GM12878 (cell line): ENCODE measurements around the gene GNG10. TPM values are rescaled to one million over a fixed set of nuclear protein-coding genes. Genes with fewer than 3 reads are reported as not detected.

Source experiments
- ATAC-seq: fragments of 200-7000 bp; cut with Tn5 transposase; 3 replicates; pipeline ENCODE4 v1.9.1; 2020; ENCODE audit warnings: mild to moderate bottlenecking, moderate library complexity
- BruUV-seq: library from RNA; stranded (reverse); fragments of 400-500 nt; replicated peaks from 2 replicates; lab custom pipeline; 2021; lab: Mats Ljungman, UMichigan
- CTCF ChIA-PET: fragments of 300-600 bp; sonication (Branson Sonifier 250); formaldehyde crosslinking; extraction: SDS; loops from one replicate; lab custom pipeline; 2021; ENCODE audit warnings: inconsistent platforms; lab: Yijun Ruan, JAX
- POLR2A ChIA-PET: fragments of 350-600 bp; formaldehyde crosslinking; extraction: SDS; loops from one replicate; lab custom pipeline; 2021; ENCODE audit warnings: inconsistent platforms; lab: Charles Lee
- RAD21 ChIA-PET: fragments of 300-600 bp; sonication (Branson Sonifier 250); formaldehyde crosslinking; loops from one replicate; lab custom pipeline; 2023; ENCODE audit warnings: antibody characterized with exemption; ENCODE audit not compliant: unreplicated experiment; lab: Charles Lee
- SMC1A ChIA-PET: fragments of 300-600 bp; sonication (Branson Sonifier 250); formaldehyde crosslinking; loops from one replicate; lab custom pipeline; 2023; ENCODE audit not compliant: unreplicated experiment, uncharacterized antibody; lab: Charles Lee
- DNase-seq: peaks from one replicate; pipeline ENCODE4 v3.0.0-alpha.2; 2011; ENCODE audit warnings: low read depth, low spot score
- FAIRE-seq: peaks from 3 replicates; lab custom pipeline; 2011; peaks lifted over from hg19 to GRCh38; lab: Jason Lieb, UNC
- H2AFZ ChIP-seq: 2 replicates; pipeline ENCODE4 v1.6.0; 2011; ENCODE audit warnings: low read depth, low read length, control low read depth; ENCODE audit not compliant: control insufficient read depth
- H3K27ac ChIP-seq: 2 replicates; pipeline ENCODE4 v1.5.1; 2011; ENCODE audit warnings: control low read depth; ENCODE audit not compliant: control insufficient read depth, insufficient read depth
- H3K27me3 ChIP-seq, 2 experiments: replicated peaks in 1 of 2; 2 replicates each; pipeline versions ENCODE4 v1.6.0 to v1.6.1; 2011; ENCODE audit warnings: low read length in 1 of 2; ENCODE audit not compliant: control insufficient read depth in 2 of 2, insufficient read depth in 2 of 2
- H3K36me3 ChIP-seq, 2 experiments: 2 replicates each; pipeline ENCODE4 v1.5.1; 2011; ENCODE audit warnings: low read length in 1 of 2; ENCODE audit not compliant: control insufficient read depth in 2 of 2, insufficient read depth in 2 of 2
- H3K4me1 ChIP-seq: 2 replicates; pipeline ENCODE4 v1.6.1; 2011; ENCODE audit warnings: mild to moderate bottlenecking, low read length, moderate library complexity, mixed read lengths; ENCODE audit not compliant: control insufficient read depth, insufficient read depth
- H3K4me2 ChIP-seq: 2 replicates; pipeline ENCODE4 v1.6.0; 2011; ENCODE audit warnings: control low read depth; ENCODE audit not compliant: control insufficient read depth, insufficient read depth
- H3K4me3 ChIP-seq: fragments of 200-600 bp; sonication (generic); 2 replicates; pipeline ENCODE4 v1.5.1; 2016
- H3K79me2 ChIP-seq: 2 replicates; pipeline ENCODE4 v1.6.0; 2011; ENCODE audit warnings: low read length; ENCODE audit not compliant: control insufficient read depth, insufficient read depth
- H3K9ac ChIP-seq: 2 replicates; pipeline ENCODE4 v1.8.0; 2011; ENCODE audit warnings: low read length, control low read depth, mixed read lengths; ENCODE audit not compliant: control insufficient read depth, insufficient read depth
- H3K9me3 ChIP-seq: replicated peaks from 3 replicates; pipeline ENCODE4 v1.5.1; 2011; ENCODE audit warnings: mild to moderate bottlenecking, low read length; ENCODE audit not compliant: control insufficient read depth, insufficient read depth
- H4K20me1 ChIP-seq: 2 replicates; pipeline ENCODE4 v1.6.0; 2011; ENCODE audit not compliant: control insufficient read depth, insufficient read depth
- ASH2L ChIP-seq: fragments of 300-600, 200-600 bp; sonication (generic); IDR thresholded peaks from 2 replicates; pipeline ENCODE4 v1.6.1; 2017; ENCODE audit warnings: low read depth, mild to moderate bottlenecking, borderline replicate concordance
- ATF7 ChIP-seq: fragments of 450-650 bp; IDR thresholded peaks from 2 replicates; pipeline ENCODE4 v1.6.1; 2016; ENCODE audit warnings: low read depth, mild to moderate bottlenecking
- CHD2 ChIP-seq: IDR thresholded peaks from 2 replicates; pipeline ENCODE4 v1.6.1; 2011; ENCODE audit warnings: low read depth, low read length, improper control_type of control experiment, borderline replicate concordance
- HDAC6 ChIP-seq: fragments of 200-600 bp; sonication (generic); IDR thresholded peaks from one replicate; pipeline ENCODE4 v1.8.0; 2017; ENCODE audit warnings: antibody characterized with exemption; ENCODE audit not compliant: unreplicated experiment
- IRF4 ChIP-seq: IDR thresholded peaks from 2 replicates; pipeline ENCODE4 v1.6.1; 2011; ENCODE audit warnings: low read depth, low read length
- NR2C1 ChIP-seq: fragments of 450-650 bp; IDR thresholded peaks from 2 replicates; pipeline ENCODE4 v1.6.1; 2017; ENCODE audit warnings: antibody characterized with exemption, mild to moderate bottlenecking, moderate library complexity
- PAX5 ChIP-seq: IDR thresholded peaks from 2 replicates; pipeline ENCODE4 v1.6.1; 2011; ENCODE audit warnings: low read depth, low read length, borderline replicate concordance
- POU2F2 ChIP-seq: IDR thresholded peaks from 3 replicates; pipeline ENCODE4 v1.6.1; 2011; ENCODE audit warnings: low read depth, mild to moderate bottlenecking, low read length, borderline replicate concordance
- RAD51 ChIP-seq: fragments of 450-650 bp; IDR thresholded peaks from 2 replicates; pipeline ENCODE4 v1.6.1; 2016; ENCODE audit warnings: moderate library complexity, mild to moderate bottlenecking, inconsistent platforms
- RCOR1 ChIP-seq: conservative IDR thresholded peaks from 2 replicates; pipeline ENCODE4 v1.6.1; 2012; ENCODE audit warnings: low read depth, low read length, improper control_type of control experiment
- SP1 ChIP-seq: IDR thresholded peaks from one replicate; pipeline ENCODE4 v1.6.1; 2011; ENCODE audit warnings: low read depth, low read length
- SUPT20H ChIP-seq: IDR thresholded peaks from 2 replicates; pipeline ENCODE4 v1.6.1; 2011; ENCODE audit warnings: low read depth, mild to moderate bottlenecking, low read length, moderate library complexity, borderline replicate concordance; ENCODE audit not compliant: control insufficient read depth
- WGBS: methylation state at CpG from one replicate; pipeline ENCODE4 v1.1.6; 2016; ENCODE audit warnings: low lambda C conversion rate; ENCODE audit not compliant: insufficient replicate concordance, insufficient coverage; ENCODE audit errors: missing lambda C conversion rate; 5-methylcytosine and 5-hydroxymethylcytosine counted together
- in situ Hi-C: fragments of 300-500 bp; cut with MboI; formaldehyde crosslinking; loops from 9 replicates; pipeline ENCODE4 v1.14.3; 2018; ENCODE audit warnings: mixed read lengths
- intact Hi-C: fragments of 100-400 bp; cut with micrococcal nuclease; formaldehyde crosslinking; loops from one replicate; pipeline ENCODE4 v1.14.2; 2022; ENCODE audit not compliant: unreplicated experiment
- polyA plus RNA-seq, 11 experiments: library from polyadenylated mRNA; depleted of rRNA in 4 of 11; unstranded in 6 of 11; stranded (reverse) in 5 of 11; fragments of >200 nt; fragmentation: Nextera tagmentation in 4 of 11; fragmentation: Illumina TruSeq in 1 of 11; extraction: Ambion mirVana in 4 of 11; extraction: Trizol in 1 of 11; gene quantifications; 1 replicate in 1 of 11; 2 replicates in 10 of 11; pipeline versions ENCODE4 v1.2.1 to v1.2.3, GENCODE V29; 2011 to 2016; ENCODE audit warnings: inconsistent platforms in 2 of 11, missing spikeins in 2 of 11, low read depth in 1 of 11
- total RNA-seq, 4 experiments: library from RNA; depleted of rRNA in 3 of 4; stranded (reverse); fragments of >200 nt in 3 of 4; fragmentation: Illumina TruSeq in 1 of 4; extraction: Trizol in 1 of 4; gene quantifications; 2 replicates each; pipeline versions ENCODE4 v1.2.1 to v1.2.3, GENCODE V29; 2013 to 2021
- TF ChIP-seq, protein P1 (sequence below): fragments of 450-650 bp; formaldehyde crosslinking; IDR thresholded peaks from 2 replicates; pipeline ENCODE4 v1.5.0; 2022; ENCODE audit warnings: mild to moderate bottlenecking, missing genetic modification characterization

GNG10 gene
- total and polyA plus RNA-seq, 10 of the 15 experiments (the other 5 are each of a cell fraction or from before 2014, with no cell fraction given): 12.0 to 28.2 (median 22.7) TPM

DNA sequence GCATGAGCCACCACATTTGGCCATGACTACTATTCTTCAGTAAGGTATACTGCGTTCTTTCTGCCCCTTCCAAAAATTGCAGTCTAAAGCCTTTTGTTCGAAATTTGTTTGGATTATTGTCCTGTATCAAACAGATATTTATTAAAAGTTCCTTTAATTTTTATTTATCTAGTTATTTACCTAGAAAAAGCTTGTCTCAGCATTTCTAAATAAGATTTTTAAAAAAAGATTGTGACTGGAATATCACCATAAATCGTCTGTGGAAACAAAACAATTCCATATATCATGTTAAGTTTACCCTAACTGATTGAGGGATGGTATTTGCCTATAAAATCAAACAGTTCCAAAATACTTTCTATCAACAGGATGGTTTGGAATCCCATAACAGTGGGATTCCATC lies 14.7 kb downstream of the GNG10 start:
- H3K4me3 ChIP-seq: no peak overlapping the region
- no peaks in the 10 kb centered on the region for H3K9me3 ChIP-seq
- H3K36me3 ChIP-seq: no peaks in the 10 kb centered on the region
- H3K4me2 ChIP-seq: no peak overlapping the region
- ATAC-seq: no peak
- 96% methylated on average over 3 of the region's 3 CpGs for WGBS
- H3K27ac ChIP-seq: no peak overlapping the region
- in situ Hi-C loops: no loop called here
- H3K79me2 ChIP-seq: no peaks in the 10 kb centered on the region
- H3K9ac ChIP-seq: no peak overlapping the region
- RAD21 ChIA-PET: no interaction called here
- SMC1A ChIA-PET: interaction anchor here (1.0 to 1.4 kb wide), 2 partner anchors 55 to 219 kb away, joined by 3 to 4 read pairs; no protein-coding TSS in a partner anchor
- no peak overlapping the region for H2AFZ ChIP-seq
- CTCF ChIA-PET: interaction anchor here (0.7 kb wide), 1 partner anchor 25 kb away, joined by 4 read pairs; no protein-coding TSS in a partner anchor
- no peaks in the 10 kb centered on the region for H4K20me1 ChIP-seq
- intact Hi-C loops: no loop called here
- POLR2A ChIA-PET: no interaction called here
- H3K4me1 ChIP-seq: no peaks in the 10 kb centered on the region
- no peak for FAIRE-seq
- no peaks in the 10 kb centered on the region for H3K27me3 ChIP-seq
- no peak for DNase-seq
- BruUV-seq: no TSS peak
- TF ChIP-seq RAD51: no peak
- TF ChIP-seq ASH2L: no peak
- no peak for TF ChIP-seq SP1
- no peak for TF ChIP-seq PAX5
- no peak for TF ChIP-seq HDAC6
- no peak for TF ChIP-seq RCOR1
- no peak for TF ChIP-seq IRF4
- no peak for TF ChIP-seq POU2F2
- TF ChIP-seq CHD2: no peak
- TF ChIP-seq, protein P1, sequence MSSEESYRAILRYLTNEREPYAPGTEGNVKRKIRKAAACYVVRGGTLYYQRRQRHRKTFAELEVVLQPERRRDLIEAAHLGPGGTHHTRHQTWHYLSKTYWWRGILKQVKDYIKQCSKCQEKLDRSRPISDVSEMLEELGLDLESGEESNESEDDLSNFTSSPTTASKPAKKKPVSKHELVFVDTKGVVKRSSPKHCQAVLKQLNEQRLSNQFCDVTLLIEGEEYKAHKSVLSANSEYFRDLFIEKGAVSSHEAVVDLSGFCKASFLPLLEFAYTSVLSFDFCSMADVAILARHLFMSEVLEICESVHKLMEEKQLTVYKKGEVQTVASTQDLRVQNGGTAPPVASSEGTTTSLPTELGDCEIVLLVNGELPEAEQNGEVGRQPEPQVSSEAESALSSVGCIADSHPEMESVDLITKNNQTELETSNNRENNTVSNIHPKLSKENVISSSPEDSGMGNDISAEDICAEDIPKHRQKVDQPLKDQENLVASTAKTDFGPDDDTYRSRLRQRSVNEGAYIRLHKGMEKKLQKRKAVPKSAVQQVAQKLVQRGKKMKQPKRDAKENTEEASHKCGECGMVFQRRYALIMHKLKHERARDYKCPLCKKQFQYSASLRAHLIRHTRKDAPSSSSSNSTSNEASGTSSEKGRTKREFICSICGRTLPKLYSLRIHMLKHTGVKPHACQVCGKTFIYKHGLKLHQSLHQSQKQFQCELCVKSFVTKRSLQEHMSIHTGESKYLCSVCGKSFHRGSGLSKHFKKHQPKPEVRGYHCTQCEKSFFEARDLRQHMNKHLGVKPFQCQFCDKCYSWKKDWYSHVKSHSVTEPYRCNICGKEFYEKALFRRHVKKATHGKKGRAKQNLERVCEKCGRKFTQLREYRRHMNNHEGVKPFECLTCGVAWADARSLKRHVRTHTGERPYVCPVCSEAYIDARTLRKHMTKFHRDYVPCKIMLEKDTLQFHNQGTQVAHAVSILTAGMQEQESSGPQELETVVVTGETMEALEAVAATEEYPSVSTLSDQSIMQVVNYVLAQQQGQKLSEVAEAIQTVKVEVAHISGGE (CRISPR knock-in tag): no peak
- no peak for TF ChIP-seq SUPT20H
- no peak for TF ChIP-seq ATF7
- no peak for TF ChIP-seq NR2C1
- TF ChIP-seq, all 136 proteins: peak for 0
